D721Med (cell line): ENCODE data around the gene UBE2J1.

Experiments used
- DNase-seq: peaks from one replicate; pipeline ENCODE4 v3.0.0; 2011; ENCODE audit warnings: low spot score; ENCODE audit not compliant: insufficient read length
- FAIRE-seq: peaks from 2 replicates; lab custom pipeline; 2011; peaks lifted over from hg19 to GRCh38; lab: Jason Lieb, UNC
- TF ChIP-seq, protein P1 (sequence below): IDR thresholded peaks from 2 replicates; pipeline ENCODE4 v1.5.1; 2012; ENCODE audit warnings: mild to moderate bottlenecking, control low read depth; ENCODE audit not compliant: insufficient read depth; ENCODE audit errors: missing control alignments

UBE2J1 gene

DNA sequence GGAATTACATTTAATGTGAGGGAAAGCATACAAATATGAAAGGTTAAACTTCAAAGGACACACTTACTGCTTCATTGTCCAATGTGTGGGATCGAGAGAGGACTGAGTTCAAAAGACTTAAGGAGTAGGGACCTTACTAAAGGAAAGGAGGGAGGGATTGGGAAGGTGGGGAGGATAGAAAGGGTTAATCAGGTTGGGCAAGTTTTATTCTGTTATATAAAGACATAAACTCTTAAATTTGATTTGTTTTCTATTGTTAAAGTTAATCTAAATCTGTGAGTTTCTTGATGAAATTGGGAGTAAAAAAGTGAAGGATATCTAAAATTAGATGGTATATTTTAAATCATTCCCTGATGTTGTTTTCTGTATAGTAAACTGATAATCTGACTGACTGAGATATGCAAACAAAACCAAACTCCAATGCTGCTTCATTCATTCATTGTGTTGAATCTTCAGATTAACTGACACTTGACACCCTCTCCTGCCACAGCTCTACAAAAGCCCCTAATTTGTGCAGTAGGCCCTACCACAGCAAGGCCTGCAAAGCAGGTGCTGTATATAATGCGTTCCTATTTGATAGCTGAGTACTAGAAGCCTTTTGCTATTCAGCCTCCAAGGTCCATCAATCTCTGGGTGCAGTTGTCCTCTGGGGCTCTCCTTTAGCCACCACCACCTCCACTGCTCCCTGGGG, 1.3 kb upstream of the UBE2J1 start:
- DNase-seq (no peak), FAIRE-seq (no peak)
- TF ChIP-seq, protein P1, sequence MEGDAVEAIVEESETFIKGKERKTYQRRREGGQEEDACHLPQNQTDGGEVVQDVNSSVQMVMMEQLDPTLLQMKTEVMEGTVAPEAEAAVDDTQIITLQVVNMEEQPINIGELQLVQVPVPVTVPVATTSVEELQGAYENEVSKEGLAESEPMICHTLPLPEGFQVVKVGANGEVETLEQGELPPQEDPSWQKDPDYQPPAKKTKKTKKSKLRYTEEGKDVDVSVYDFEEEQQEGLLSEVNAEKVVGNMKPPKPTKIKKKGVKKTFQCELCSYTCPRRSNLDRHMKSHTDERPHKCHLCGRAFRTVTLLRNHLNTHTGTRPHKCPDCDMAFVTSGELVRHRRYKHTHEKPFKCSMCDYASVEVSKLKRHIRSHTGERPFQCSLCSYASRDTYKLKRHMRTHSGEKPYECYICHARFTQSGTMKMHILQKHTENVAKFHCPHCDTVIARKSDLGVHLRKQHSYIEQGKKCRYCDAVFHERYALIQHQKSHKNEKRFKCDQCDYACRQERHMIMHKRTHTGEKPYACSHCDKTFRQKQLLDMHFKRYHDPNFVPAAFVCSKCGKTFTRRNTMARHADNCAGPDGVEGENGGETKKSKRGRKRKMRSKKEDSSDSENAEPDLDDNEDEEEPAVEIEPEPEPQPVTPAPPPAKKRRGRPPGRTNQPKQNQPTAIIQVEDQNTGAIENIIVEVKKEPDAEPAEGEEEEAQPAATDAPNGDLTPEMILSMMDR, result no peak

DNA sequence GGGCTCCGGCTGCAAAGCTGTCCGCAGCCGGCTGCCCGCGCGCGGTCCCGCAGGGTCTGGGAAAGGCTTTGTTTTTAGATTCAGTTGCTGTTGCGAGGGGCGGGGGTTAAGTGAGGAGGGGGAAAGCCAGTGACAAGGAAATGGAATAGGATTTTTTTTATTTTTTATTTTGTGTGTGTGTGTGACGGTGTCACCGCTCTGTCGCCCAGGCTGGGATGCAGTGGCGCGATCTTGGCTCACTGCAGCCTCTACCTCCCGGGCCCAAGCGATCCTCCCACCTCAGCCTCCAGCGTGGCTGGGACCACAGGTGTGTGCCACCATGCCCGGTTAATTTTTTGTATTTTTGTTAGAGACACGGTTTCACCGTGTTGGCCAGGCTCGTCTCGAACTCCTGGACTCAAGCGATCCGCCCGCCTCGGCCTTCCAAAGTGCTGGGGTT, 615 bp upstream of the UBE2J1 start:
- TF ChIP-seq, protein P1, result no peak
- no peak for DNase-seq
- FAIRE-seq, result no peak

DNA sequence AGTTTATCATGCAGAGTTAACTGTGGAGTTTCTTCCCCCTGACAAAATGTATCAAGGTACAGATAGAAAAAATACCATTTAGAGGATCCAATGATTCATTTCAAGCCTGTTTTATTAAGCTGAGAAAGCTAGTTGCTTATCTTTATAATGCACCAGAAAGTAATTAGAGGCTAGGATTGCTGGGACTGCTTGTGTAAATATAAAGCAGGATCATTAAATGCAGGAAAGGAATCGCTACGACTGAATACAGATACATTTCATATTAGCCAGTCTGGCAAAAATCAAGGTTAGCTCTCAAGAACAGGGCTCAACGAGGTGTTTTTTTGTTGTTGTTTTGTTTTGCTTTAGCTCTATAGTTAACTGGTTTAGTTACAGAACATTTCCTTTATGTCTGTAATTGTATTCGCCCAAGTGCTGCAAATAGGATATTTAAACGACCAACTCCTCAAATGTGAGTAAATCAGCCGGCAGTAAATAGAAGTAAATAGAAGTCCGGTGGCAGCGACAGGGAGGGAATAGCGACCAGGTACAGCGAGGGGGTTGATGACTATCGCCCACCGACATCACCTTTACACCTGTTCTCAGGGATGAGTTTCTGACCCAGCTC, 748 bp downstream of the UBE2J1 start:
- FAIRE-seq (no peak), DNase-seq (no peak)
- TF ChIP-seq, protein P1, result no peak

DNA sequence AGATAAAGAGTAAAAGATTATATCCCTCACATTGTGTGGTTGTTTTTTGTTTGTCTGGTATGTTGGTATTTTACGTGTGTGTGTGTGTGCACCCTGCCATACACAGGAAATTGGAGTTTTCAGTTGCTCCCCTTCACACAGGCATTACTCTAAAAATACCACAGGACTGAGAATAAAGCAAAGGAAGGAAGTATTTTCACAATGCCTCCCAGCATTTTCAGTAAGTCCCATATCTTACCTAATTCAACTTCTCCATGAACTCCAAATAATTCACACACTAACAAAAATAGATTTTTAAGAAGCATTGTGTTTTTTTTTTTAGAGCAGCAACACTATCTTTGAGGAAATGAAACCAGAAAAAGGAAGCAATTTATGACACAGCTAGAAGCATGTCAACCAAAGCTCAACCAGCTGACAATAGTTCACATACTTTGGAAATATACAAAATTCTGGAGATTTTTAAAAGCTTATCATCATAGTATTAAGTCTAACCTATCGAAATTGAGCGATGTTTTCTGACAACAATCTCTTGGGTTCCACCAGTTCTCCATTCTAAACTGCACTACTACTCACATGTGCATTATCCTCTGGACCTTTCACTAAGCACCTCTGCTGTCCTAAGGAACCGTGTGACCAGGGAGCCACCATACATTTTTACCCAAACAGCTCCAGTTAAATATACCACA, 2.1 kb downstream of the UBE2J1 start:
- DNase-seq, result no peak
- FAIRE-seq, result peak; percentile 58
- TF ChIP-seq, protein P1, result no peak

DNA sequence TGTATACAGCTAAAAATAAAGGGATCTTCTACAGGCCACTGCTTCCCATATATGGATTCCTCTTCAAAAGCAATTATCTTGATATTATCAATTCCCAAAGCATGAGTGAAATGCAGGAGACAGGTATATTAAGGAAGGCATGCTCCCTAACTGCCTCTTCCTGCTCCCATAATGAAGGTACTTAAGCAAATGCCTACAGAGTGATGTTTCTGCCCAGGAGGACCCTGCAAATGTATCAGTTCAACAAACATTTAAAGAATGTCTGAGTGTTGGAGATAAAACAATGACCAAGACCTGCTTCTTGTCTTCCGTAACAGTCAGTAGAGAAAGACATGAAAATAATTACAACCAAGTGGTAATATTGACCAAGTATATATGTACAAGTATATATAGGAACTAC, 4.2 kb downstream of the UBE2J1 start:
- TF ChIP-seq, protein P1, result no peak
- FAIRE-seq, result no peak
- no peak for DNase-seq

DNA sequence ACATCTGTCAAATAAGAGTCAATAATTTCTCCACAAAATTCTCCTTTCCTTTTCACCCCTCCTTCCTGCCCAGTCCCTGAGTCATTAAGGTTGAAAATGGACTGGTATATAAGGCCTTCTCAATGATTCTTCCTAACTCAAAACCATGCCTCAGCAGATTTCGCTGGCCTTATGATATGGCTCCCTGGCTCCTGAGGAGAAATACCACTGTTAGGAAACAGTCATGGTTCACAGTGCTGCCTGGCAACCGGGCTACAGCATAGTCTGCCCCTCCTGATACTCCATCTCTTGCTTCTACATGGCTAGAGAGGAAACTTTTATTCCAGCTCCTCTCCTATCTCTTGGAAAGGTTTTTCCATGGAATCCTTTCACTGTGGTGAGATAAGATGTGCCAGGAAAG, 4.7 kb downstream of the UBE2J1 start:
- FAIRE-seq (no peak), DNase-seq (no peak)
- TF ChIP-seq, protein P1, result no peak
